Natural killer cell (primary cell): ENCODE results near the gene MACROD2. TPM values are rescaled to one million over a fixed set of nuclear protein-coding genes. Genes with fewer than 3 reads are reported as not detected.

Experiments used
- ATAC-seq, 3 donors: fragments of 150-1000 bp in 2 of 3; fragments of 200-7000 bp in 1 of 3; cut with Tn5 transposase; 1 replicate in 1 of 3; 2 replicates in 2 of 3; pipeline ENCODE4 v1.10.0; 2021; ENCODE audit warnings: mild to moderate bottlenecking in 2 of 3, moderate library complexity in 2 of 3
- DNase-seq, 2 donors: peaks; one replicate each; pipeline versions ENCODE4 v3.0.0 to v3.0.0-alpha.2; 2013 to 2021; ENCODE audit warnings: mixed read lengths in 1 of 2
- H3K27ac ChIP-seq: one replicate; pipeline ENCODE4 v1.5.1; 2013; ENCODE audit warnings: mild to moderate bottlenecking, low read length
- H3K27me3 ChIP-seq: one replicate; pipeline ENCODE4 v1.6.1; 2013; ENCODE audit warnings: low read length; ENCODE audit not compliant: control insufficient read depth, insufficient read depth
- H3K36me3 ChIP-seq: one replicate; pipeline ENCODE4 v1.6.1; 2013; ENCODE audit warnings: low read length; ENCODE audit not compliant: control insufficient read depth, insufficient read depth
- H3K4me1 ChIP-seq: one replicate; pipeline ENCODE4 v1.6.1; 2013; ENCODE audit warnings: low read length; ENCODE audit not compliant: control insufficient read depth, insufficient read depth
- H3K4me3 ChIP-seq: one replicate; pipeline ENCODE4 v1.5.1; 2013; ENCODE audit warnings: low read length
- H3K9me3 ChIP-seq: one replicate; pipeline ENCODE4 v1.6.1; 2013; ENCODE audit warnings: low read length; ENCODE audit not compliant: control insufficient read depth, insufficient read depth
- H3K27ac Mint-ChIP-seq, 2 donors: one replicate each; pipeline ENCODE4 v1.8.0; 2022; ENCODE audit warnings: mild to moderate bottlenecking in 2 of 2, mixed read lengths in 2 of 2, moderate library complexity in 1 of 2
- H3K27me3 Mint-ChIP-seq, 2 donors: one replicate each; pipeline ENCODE4 v1.8.0; 2022; ENCODE audit warnings: low read depth in 2 of 2, mixed read lengths in 2 of 2
- H3K36me3 Mint-ChIP-seq: one replicate; pipeline ENCODE4 v1.8.0; 2022; ENCODE audit warnings: mixed read lengths
- H3K4me1 Mint-ChIP-seq, 2 donors: one replicate each; pipeline ENCODE4 v1.8.0; 2022; ENCODE audit warnings: mixed read lengths in 2 of 2
- H3K4me3 Mint-ChIP-seq: one replicate; pipeline ENCODE4 v1.8.0; 2022; ENCODE audit warnings: mild to moderate bottlenecking, moderate library complexity, mixed read lengths
- H3K9me3 Mint-ChIP-seq, 2 donors: one replicate each; pipeline ENCODE4 v1.8.0; 2022; ENCODE audit warnings: mixed read lengths in 2 of 2
- CTCF ChIP-seq: fragments of 200-600 bp; IDR thresholded peaks from one replicate; pipeline ENCODE4 v1.8.0; 2022; ENCODE audit warnings: antibody characterized with exemption
- WGBS: methylation state at CpG from one replicate; pipeline ENCODE4 v1.1.7; 2013; ENCODE audit warnings: missing lambda C conversion rate; ENCODE audit not compliant: insufficient coverage; 5-methylcytosine and 5-hydroxymethylcytosine counted together
- intact Hi-C: fragments of 100-400 bp; cut with micrococcal nuclease; formaldehyde crosslinking; loops from one replicate; pipeline ENCODE4 v1.14.2; 2022
- total RNA-seq, 4 donors: library from RNA; stranded (reverse); fragments of 120-200 nt in 1 of 4; gene quantifications; one replicate each; pipeline versions ENCODE4 v1.2.3 to v1.2.4, GENCODE V29; 2013 to 2022

MACROD2 gene
- total RNA-seq, 3 donors from 2014 or later (not counting 1 experiment from before 2014, with no cell fraction given) = 0.19 to 0.88 TPM; not detected in 1

- no peaks in the 10 kb centered on the region for H3K9me3 Mint-ChIP-seq
Observed at GRCh38 chr20:15927893-15928650, 1932.8 kb downstream of the MACROD2 start.

GRCh38 chr20:15928946-15929345 is 1933.6 kb downstream of the MACROD2 start:
- no peaks in the 10 kb centered on the region for H3K4me1 ChIP-seq
- no peaks in the 10 kb centered on the region for H3K36me3 ChIP-seq
- H3K9me3 ChIP-seq = no peaks in the 10 kb centered on the region
- H3K27ac ChIP-seq = no peak overlapping the region
- Mint-ChIP-seq H3K27ac (no peak overlapping the region), H3K4me3 (no peak overlapping the region), H3K36me3 (no peaks in the 10 kb centered on the region), H3K9me3 (no peaks in the 10 kb centered on the region), H3K4me1 (no peaks in the 10 kb centered on the region), H3K27me3 (peaks cover 3 to 12% of the 10 kb centered on the region in 2 donors)
- ATAC-seq = no peak
- DNase-seq = no peak
- H3K4me3 ChIP-seq = no peak overlapping the region
- intact Hi-C loops = no loop called here
- no peak for TF ChIP-seq CTCF
- no peaks in the 10 kb centered on the region for H3K27me3 ChIP-seq

More at GRCh38 chr20:15927893-15928650, 1932.8 kb downstream of the MACROD2 start:
- WGBS = 88% methylated on average over 3 of the region's 3 CpGs
- no peaks in the 10 kb centered on the region for H3K36me3 Mint-ChIP-seq
- Histone ChIP-seq H3K4me1 (no peaks in the 10 kb centered on the region), H3K9me3 (no peaks in the 10 kb centered on the region), H3K36me3 (no peaks in the 10 kb centered on the region), H3K27ac (no peak overlapping the region), H3K4me3 (no peak overlapping the region), H3K27me3 (no peaks in the 10 kb centered on the region)
- H3K27ac Mint-ChIP-seq = no peak overlapping the region
- peaks cover 7 to 12% of the 10 kb centered on the region in 2 donors for H3K27me3 Mint-ChIP-seq
- no peak overlapping the region for H3K4me3 Mint-ChIP-seq
- intact Hi-C loops = no loop called here
- ATAC-seq = no peak
- no peak for DNase-seq
- no peaks in the 10 kb centered on the region for H3K4me1 Mint-ChIP-seq
- TF ChIP-seq CTCF = no peak

- Histone ChIP-seq H3K4me3 (no peak overlapping the region), H3K27me3 (no peaks in the 10 kb centered on the region), H3K27ac (no peak overlapping the region), H3K36me3 (no peaks in the 10 kb centered on the region), H3K4me1 (no peaks in the 10 kb centered on the region), H3K9me3 (no peaks in the 10 kb centered on the region)
- DNase-seq = no peak
- ATAC-seq = no peak
- Mint-ChIP-seq H3K36me3 (no peaks in the 10 kb centered on the region), H3K4me3 (no peak overlapping the region), H3K9me3 (no peaks in the 10 kb centered on the region), H3K27ac (no peak overlapping the region), H3K4me1 (no peaks in the 10 kb centered on the region), H3K27me3 (peaks cover 0 to 9% of the 10 kb centered on the region in 2 donors)
- no peak for TF ChIP-seq CTCF
- WGBS = 42% methylated on average over 2 of the region's 2 CpGs
- intact Hi-C loops = no loop called here
Observed at GRCh38 chr20:15930311-15931305, 1935.3 kb downstream of the MACROD2 start.
